Mucosa of gallbladder (tissue), 1 donor: ENCODE measurements around the gene CHMP1B. TPM values are rescaled to one million over a fixed set of nuclear protein-coding genes. Genes with fewer than 3 reads are reported as not detected.
A peak's percentile ranks its signal among the peaks of the same experiment; 100 is the strongest.
"Not testable (repeated sequence)": the region's sequence is repeated elsewhere in the genome, so short reads cannot be mapped to it uniquely, and the experiment has no call there.

Experiments
- DNase-seq: peaks from one replicate; pipeline ENCODE4 v3.0.0-alpha.2; 2020; ENCODE audit warnings: low spot score
- total RNA-seq: library from RNA; stranded (reverse); gene quantifications from one replicate; pipeline ENCODE4 v1.2.1, GENCODE V29; 2021
- donor health status: DM: no; HTN: no; CAD: no.

Gene CHMP1B
- total RNA-seq, 1 donor from 2014 or later = 50.4 TPM

- no peak for DNase-seq
These were observed 10.7 kb upstream of the CHMP1B start for GRCh38 chr18:11840493-11840892.

- no peak for DNase-seq
These were observed 8.7 kb upstream of the CHMP1B start for GRCh38 chr18:11842562-11842961.

GRCh38 chr18:11844436-11844835 lies 6.8 kb upstream of the CHMP1B start:
- no peak for DNase-seq

GRCh38 chr18:11845654-11846053 lies 5.6 kb upstream of the CHMP1B start:
- no peak for DNase-seq

GRCh38 chr18:11847811-11848210 lies 3.4 kb upstream of the CHMP1B start:
- DNase-seq = no peak

GRCh38 chr18:11849279-11849678 lies 1.9 kb upstream of the CHMP1B start:
- no peak for DNase-seq

- peak; percentile 61 for DNase-seq
These were observed 1.2 kb upstream of the CHMP1B start for GRCh38 chr18:11849841-11850634.

GRCh38 chr18:11850821-11851145 lies 430 bp upstream of the CHMP1B start:
- DNase-seq = no peak

- DNase-seq = peak; percentile 20
These were observed 659 bp downstream of the CHMP1B start for GRCh38 chr18:11851806-11852337.

- not testable (repeated sequence) for DNase-seq
These were observed 3.3 kb downstream of the CHMP1B start for GRCh38 chr18:11854554-11854953.

- peak; percentile 76 for DNase-seq
These were observed 6.1 kb downstream of the CHMP1B start for GRCh38 chr18:11857177-11857887.

- no peak for DNase-seq
These were observed 8.1 kb downstream of the CHMP1B start for GRCh38 chr18:11859282-11859830.

GRCh38 chr18:11859903-11860407 lies 8.7 kb downstream of the CHMP1B start:
- DNase-seq = no peak

GRCh38 chr18:11860594-11861450 lies 9.6 kb downstream of the CHMP1B start:
- DNase-seq = no peak

GRCh38 chr18:11861583-11862288 lies 10.5 kb downstream of the CHMP1B start:
- no peak for DNase-seq

GRCh38 chr18:11862468-11863137 lies 11.4 kb downstream of the CHMP1B start:
- DNase-seq = no peak

GRCh38 chr18:11864471-11864870 lies 13.3 kb downstream of the CHMP1B start:
- no peak for DNase-seq

- DNase-seq = no peak
These were observed 13.9 kb downstream of the CHMP1B start for GRCh38 chr18:11865071-11865470.

- no peak for DNase-seq
These were observed 15.1 kb downstream of the CHMP1B start for GRCh38 chr18:11866329-11866728.

- DNase-seq = no peak
These were observed 15.6 kb downstream of the CHMP1B start for GRCh38 chr18:11866764-11867163.
